ENCODE data around the gene KCNJ2.

DNA sequence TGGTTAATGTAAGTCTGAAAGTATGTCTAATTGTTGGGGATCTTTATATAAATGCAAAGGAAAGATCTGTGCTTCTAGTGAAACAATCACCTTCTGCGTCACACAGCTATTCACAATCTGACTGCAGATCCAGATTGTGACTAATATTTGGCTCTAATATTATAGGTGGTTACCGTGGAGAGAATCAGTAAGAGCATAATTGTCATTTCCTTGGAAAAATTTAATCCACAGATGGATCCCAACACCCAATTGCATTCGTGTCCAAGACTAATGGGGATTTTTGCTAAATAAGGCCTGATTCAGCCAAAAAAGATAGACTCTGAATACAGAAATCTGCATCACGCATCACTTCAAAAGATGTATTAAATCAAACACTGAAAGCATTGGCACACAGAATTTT is 2.7 kb upstream of the KCNJ2 start:
- TF ChIP-seq, protein P1, sequence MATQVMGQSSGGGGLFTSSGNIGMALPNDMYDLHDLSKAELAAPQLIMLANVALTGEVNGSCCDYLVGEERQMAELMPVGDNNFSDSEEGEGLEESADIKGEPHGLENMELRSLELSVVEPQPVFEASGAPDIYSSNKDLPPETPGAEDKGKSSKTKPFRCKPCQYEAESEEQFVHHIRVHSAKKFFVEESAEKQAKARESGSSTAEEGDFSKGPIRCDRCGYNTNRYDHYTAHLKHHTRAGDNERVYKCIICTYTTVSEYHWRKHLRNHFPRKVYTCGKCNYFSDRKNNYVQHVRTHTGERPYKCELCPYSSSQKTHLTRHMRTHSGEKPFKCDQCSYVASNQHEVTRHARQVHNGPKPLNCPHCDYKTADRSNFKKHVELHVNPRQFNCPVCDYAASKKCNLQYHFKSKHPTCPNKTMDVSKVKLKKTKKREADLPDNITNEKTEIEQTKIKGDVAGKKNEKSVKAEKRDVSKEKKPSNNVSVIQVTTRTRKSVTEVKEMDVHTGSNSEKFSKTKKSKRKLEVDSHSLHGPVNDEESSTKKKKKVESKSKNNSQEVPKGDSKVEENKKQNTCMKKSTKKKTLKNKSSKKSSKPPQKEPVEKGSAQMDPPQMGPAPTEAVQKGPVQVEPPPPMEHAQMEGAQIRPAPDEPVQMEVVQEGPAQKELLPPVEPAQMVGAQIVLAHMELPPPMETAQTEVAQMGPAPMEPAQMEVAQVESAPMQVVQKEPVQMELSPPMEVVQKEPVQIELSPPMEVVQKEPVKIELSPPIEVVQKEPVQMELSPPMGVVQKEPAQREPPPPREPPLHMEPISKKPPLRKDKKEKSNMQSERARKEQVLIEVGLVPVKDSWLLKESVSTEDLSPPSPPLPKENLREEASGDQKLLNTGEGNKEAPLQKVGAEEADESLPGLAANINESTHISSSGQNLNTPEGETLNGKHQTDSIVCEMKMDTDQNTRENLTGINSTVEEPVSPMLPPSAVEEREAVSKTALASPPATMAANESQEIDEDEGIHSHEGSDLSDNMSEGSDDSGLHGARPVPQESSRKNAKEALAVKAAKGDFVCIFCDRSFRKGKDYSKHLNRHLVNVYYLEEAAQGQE (IDR thresholded peaks at IDR 0.05; ENCODE audit: insufficient replicate concordance, low read depth): no peak
- TF ChIP-seq, protein P2, sequence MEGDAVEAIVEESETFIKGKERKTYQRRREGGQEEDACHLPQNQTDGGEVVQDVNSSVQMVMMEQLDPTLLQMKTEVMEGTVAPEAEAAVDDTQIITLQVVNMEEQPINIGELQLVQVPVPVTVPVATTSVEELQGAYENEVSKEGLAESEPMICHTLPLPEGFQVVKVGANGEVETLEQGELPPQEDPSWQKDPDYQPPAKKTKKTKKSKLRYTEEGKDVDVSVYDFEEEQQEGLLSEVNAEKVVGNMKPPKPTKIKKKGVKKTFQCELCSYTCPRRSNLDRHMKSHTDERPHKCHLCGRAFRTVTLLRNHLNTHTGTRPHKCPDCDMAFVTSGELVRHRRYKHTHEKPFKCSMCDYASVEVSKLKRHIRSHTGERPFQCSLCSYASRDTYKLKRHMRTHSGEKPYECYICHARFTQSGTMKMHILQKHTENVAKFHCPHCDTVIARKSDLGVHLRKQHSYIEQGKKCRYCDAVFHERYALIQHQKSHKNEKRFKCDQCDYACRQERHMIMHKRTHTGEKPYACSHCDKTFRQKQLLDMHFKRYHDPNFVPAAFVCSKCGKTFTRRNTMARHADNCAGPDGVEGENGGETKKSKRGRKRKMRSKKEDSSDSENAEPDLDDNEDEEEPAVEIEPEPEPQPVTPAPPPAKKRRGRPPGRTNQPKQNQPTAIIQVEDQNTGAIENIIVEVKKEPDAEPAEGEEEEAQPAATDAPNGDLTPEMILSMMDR (IDR thresholded peaks at IDR 0.05; ENCODE audit: insufficient read depth, low read length): no peak
- no peak for TF ChIP-seq POLR2AphosphoS5 (IDR thresholded peaks at IDR 0.05; ENCODE audit: low read depth)
- no peak for TF ChIP-seq GABPA (IDR thresholded peaks at IDR 0.05; ENCODE audit: low read depth)
